HL-60 (cell line): ENCODE data around the gene PSMA7.

Experiments used
- DNase-seq, 2 experiments: peaks; one replicate each; pipeline ENCODE4 v3.0.0-alpha.2; 2010 to 2020; ENCODE audit warnings: low read depth in 1 of 2, low spot score in 1 of 2
- H3K27ac ChIP-seq: fragments of 250-450 bp; sonication (Bioruptor Pico); replicated peaks from 2 replicates; pipeline ENCODE4 v1.5.1; 2020; ENCODE audit warnings: mild to moderate bottlenecking, moderate library complexity
- H3K27me3 ChIP-seq: fragments of 250-450 bp; sonication (Bioruptor Pico); 2 replicates; pipeline ENCODE4 v1.5.1; 2021; ENCODE audit warnings: mild to moderate bottlenecking, moderate library complexity; ENCODE audit not compliant: insufficient read depth, poor library complexity, severe bottlenecking
- H3K4me3 ChIP-seq: replicated peaks from 2 replicates; pipeline ENCODE4 v1.5.1; 2011; ENCODE audit warnings: mild to moderate bottlenecking, control low read depth, low read length; ENCODE audit not compliant: insufficient read depth
- GABPA ChIP-seq: IDR thresholded peaks from 2 replicates; pipeline ENCODE4 v1.6.1; 2012; ENCODE audit warnings: low read depth
- POLR2AphosphoS5 ChIP-seq: IDR thresholded peaks from 2 replicates; pipeline ENCODE4 v1.6.1; 2012; ENCODE audit warnings: low read depth
- SPI1 ChIP-seq: IDR thresholded peaks from 2 replicates; pipeline ENCODE4 v1.6.1; 2012; ENCODE audit warnings: low read depth, mild to moderate bottlenecking, borderline replicate concordance
- TF ChIP-seq, protein P1 (sequence below): IDR thresholded peaks from 2 replicates; pipeline ENCODE4 v1.6.1; 2012; ENCODE audit warnings: low read depth; ENCODE audit not compliant: insufficient replicate concordance
- TF ChIP-seq, protein P2 (sequence below): IDR thresholded peaks from one replicate; pipeline ENCODE4 v1.5.1; 2011; ENCODE audit warnings: low read length, control low read depth, inconsistent platforms; ENCODE audit not compliant: insufficient read depth

Gene PSMA7

DNA sequence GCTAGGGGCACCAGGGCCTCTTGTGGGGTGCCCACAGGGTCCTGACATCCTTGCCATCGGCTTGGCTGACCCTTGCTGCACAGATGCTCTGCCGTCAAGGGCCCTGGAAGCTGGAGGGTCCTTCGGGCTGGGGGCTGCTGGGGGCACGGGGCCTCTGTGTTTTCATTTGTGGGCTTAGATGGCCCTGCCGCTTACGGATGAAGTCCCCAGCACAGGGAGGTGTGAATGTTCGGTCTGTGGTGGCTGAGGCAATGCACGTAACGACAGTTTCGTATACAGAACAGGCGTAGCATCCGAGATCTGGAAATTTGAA, 14.8 kb upstream of the PSMA7 start:
- Histone ChIP-seq H3K27ac (no peak overlapping the region), H3K4me3 (no peak overlapping the region), H3K27me3 (no peaks in the 10 kb centered on the region)
- no peak for DNase-seq
- TF ChIP-seq, protein P1, sequence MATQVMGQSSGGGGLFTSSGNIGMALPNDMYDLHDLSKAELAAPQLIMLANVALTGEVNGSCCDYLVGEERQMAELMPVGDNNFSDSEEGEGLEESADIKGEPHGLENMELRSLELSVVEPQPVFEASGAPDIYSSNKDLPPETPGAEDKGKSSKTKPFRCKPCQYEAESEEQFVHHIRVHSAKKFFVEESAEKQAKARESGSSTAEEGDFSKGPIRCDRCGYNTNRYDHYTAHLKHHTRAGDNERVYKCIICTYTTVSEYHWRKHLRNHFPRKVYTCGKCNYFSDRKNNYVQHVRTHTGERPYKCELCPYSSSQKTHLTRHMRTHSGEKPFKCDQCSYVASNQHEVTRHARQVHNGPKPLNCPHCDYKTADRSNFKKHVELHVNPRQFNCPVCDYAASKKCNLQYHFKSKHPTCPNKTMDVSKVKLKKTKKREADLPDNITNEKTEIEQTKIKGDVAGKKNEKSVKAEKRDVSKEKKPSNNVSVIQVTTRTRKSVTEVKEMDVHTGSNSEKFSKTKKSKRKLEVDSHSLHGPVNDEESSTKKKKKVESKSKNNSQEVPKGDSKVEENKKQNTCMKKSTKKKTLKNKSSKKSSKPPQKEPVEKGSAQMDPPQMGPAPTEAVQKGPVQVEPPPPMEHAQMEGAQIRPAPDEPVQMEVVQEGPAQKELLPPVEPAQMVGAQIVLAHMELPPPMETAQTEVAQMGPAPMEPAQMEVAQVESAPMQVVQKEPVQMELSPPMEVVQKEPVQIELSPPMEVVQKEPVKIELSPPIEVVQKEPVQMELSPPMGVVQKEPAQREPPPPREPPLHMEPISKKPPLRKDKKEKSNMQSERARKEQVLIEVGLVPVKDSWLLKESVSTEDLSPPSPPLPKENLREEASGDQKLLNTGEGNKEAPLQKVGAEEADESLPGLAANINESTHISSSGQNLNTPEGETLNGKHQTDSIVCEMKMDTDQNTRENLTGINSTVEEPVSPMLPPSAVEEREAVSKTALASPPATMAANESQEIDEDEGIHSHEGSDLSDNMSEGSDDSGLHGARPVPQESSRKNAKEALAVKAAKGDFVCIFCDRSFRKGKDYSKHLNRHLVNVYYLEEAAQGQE = no peak
- TF ChIP-seq POLR2AphosphoS5 (no peak), SPI1 (no peak), GABPA (no peak)
- TF ChIP-seq, protein P2, sequence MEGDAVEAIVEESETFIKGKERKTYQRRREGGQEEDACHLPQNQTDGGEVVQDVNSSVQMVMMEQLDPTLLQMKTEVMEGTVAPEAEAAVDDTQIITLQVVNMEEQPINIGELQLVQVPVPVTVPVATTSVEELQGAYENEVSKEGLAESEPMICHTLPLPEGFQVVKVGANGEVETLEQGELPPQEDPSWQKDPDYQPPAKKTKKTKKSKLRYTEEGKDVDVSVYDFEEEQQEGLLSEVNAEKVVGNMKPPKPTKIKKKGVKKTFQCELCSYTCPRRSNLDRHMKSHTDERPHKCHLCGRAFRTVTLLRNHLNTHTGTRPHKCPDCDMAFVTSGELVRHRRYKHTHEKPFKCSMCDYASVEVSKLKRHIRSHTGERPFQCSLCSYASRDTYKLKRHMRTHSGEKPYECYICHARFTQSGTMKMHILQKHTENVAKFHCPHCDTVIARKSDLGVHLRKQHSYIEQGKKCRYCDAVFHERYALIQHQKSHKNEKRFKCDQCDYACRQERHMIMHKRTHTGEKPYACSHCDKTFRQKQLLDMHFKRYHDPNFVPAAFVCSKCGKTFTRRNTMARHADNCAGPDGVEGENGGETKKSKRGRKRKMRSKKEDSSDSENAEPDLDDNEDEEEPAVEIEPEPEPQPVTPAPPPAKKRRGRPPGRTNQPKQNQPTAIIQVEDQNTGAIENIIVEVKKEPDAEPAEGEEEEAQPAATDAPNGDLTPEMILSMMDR = no peak

DNA sequence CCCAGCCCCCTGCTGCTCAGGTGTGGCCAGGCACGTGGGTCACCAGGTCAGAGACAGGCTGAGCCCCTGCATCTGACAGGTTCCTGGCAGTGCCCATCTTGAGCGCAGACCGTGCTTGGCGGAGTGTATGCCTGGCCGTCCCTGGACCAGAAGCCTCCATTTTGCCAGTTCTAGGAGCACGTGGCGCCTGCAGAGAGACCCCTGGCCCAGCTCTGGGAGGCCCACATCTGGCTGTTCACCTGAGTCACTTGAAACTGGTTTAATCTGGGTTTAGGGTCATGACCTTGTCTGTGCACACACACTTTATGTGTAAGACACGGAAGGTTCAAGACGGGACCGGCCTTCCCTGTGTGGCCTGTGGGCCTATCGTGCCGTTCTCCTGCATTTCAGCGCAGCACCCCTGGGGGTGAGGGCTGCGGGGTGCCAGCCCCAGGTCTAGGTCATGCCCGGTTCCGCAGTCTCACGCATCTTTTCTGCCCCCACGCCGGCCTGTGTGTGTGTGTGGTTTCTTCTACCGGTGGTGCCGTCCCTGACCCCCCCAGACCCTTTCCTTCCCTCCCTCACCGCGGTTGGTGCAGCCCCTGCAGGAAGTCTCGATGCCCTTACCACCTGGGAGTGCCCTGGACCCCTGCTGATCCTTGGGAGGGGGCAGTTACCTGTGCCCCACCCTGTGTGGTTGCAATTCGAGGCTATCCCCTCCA, 14.3 kb upstream of the PSMA7 start:
- TF ChIP-seq, protein P1 = no peak
- TF ChIP-seq SPI1 (no peak), POLR2AphosphoS5 (no peak), GABPA (no peak)
- TF ChIP-seq, protein P2 = no peak
- DNase-seq = no peak
- Histone ChIP-seq H3K27me3 (no peaks in the 10 kb centered on the region), H3K27ac (no peak overlapping the region), H3K4me3 (no peak overlapping the region)

DNA sequence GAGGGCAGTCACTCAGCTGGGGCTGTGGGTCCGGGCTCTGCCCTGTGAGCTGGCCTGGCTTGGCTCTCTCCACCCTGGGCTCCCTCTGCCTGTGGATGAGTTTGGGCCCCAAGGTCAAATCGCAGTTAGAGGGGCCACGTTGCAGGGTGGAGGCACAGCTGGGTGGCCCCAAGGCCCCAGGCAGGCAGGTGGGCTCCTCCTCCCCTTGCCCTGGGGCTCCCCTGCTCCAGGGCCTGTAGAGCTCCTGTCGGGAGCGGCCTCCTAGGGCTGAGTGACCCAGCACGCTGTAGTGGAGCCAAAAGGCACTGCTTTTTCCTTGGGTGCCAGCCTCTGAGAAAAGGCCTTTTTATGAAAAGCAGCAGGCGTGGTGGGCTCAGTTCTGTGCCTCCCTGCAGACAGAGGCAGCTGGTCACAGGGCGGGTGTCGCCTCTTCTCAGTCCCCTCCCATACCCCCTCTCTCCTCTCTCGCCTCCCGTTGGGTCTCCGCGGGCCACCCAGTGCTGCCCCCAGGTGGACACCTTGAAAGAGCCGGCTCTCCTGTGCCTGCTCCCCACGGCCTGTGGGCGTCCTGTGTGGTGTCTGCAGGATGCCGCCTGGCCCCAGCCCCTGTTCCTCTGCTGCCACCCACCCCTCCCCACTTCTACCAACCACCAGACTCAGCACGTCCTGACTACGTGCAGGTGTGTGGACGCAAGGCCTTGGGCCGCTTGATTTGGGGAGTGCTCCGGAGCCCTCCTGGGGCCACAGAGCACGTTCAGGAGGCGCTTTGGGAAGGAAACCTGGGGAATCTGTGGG, 13.6 kb upstream of the PSMA7 start:
- TF ChIP-seq, protein P2 = peak; percentile 40
- TF ChIP-seq, protein P1 = no peak
- H3K27me3 ChIP-seq = no peaks in the 10 kb centered on the region
- peak in 1 of 2 experiments; percentile 52 for DNase-seq
- no peak overlapping the region for H3K27ac ChIP-seq
- no peak overlapping the region for H3K4me3 ChIP-seq
